H1 (cell line): ENCODE results near the gene OR52I2. TPM values are rescaled to one million over a fixed set of nuclear protein-coding genes. Genes with fewer than 3 reads are reported as not detected.

Experiments
- CTCF ChIA-PET: fragments of 300-600 bp; sonication (Branson Sonifier 250); formaldehyde crosslinking; loops from one replicate; lab custom pipeline; 2021; ENCODE audit not compliant: partially characterized antibody; lab: Charles Lee
- POLR2A ChIA-PET: fragments of 300-600 bp; sonication (Branson Sonifier 250); formaldehyde crosslinking; loops from one replicate; lab custom pipeline; 2021; ENCODE audit warnings: inconsistent platforms; ENCODE audit not compliant: partially characterized antibody; lab: Charles Lee
- DNase-seq, 2 experiments: peaks; one replicate each; pipeline versions ENCODE4 v3.0.0 to v3.0.0-alpha.2; 2010 to 2022; ENCODE audit warnings: low spot score in 2 of 2, low read depth in 1 of 2, mixed read lengths in 1 of 2
- FAIRE-seq: peaks from 2 replicates; lab custom pipeline; 2011; peaks lifted over from hg19 to GRCh38; lab: Jason Lieb, UNC
- H2AFZ ChIP-seq: 2 replicates; pipeline ENCODE4 v1.8.1; 2012; ENCODE audit warnings: low read length, inconsistent platforms
- H2AK5ac ChIP-seq: 2 replicates; pipeline ENCODE4 v1.6.1; 2013; ENCODE audit warnings: low read depth, low read length
- H2BK120ac ChIP-seq: replicated peaks from 2 replicates; pipeline ENCODE3; 2013; ENCODE audit warnings: low read depth, low read length, inconsistent platforms
- H2BK12ac ChIP-seq: 2 replicates; pipeline ENCODE4 v1.6.1; 2013; ENCODE audit warnings: low read depth, low read length
- H2BK15ac ChIP-seq: 2 replicates; pipeline ENCODE4 v1.6.1; 2013; ENCODE audit warnings: low read length
- H2BK20ac ChIP-seq: 2 replicates; pipeline ENCODE4 v1.6.1; 2013; ENCODE audit warnings: low read length
- H2BK5ac ChIP-seq: 2 replicates; pipeline ENCODE4 v1.6.1; 2013; ENCODE audit warnings: low read depth, low read length
- H3K14ac ChIP-seq: 2 replicates; pipeline ENCODE4 v1.6.1; 2013; ENCODE audit warnings: inconsistent platforms; ENCODE audit not compliant: insufficient read length
- H3K18ac ChIP-seq: 2 replicates; pipeline ENCODE4 v1.6.1; 2013; ENCODE audit warnings: low read length; ENCODE audit errors: extremely low read depth
- H3K23ac ChIP-seq: 2 replicates; pipeline ENCODE4 v1.6.1; 2013; ENCODE audit warnings: inconsistent platforms; ENCODE audit not compliant: insufficient read length
- H3K23me2 ChIP-seq: 2 replicates; pipeline ENCODE4 v1.6.1; 2013; ENCODE audit warnings: low read depth, low read length
- H3K27ac ChIP-seq: 2 replicates; pipeline ENCODE4 v1.6.1; 2011; ENCODE audit warnings: low read depth, low read length, inconsistent platforms
- H3K27me3 ChIP-seq, 4 experiments: replicated peaks in 1 of 4; 1 replicate in 1 of 4; 2 replicates in 3 of 4; pipeline versions ENCODE4 v1.6.1 to v1.8.1; 2011 to 2013; ENCODE audit warnings: low read length in 3 of 4, mild to moderate bottlenecking in 3 of 4, inconsistent platforms in 2 of 4, mixed read lengths in 2 of 4, moderate library complexity in 1 of 4; ENCODE audit not compliant: control insufficient read depth in 3 of 4, insufficient read depth in 3 of 4; ENCODE audit errors: extremely low read depth in 1 of 4
- H3K36me3 ChIP-seq, 4 experiments: 2 replicates each; pipeline versions ENCODE4 v1.6.1 to v1.8.1; 2011 to 2013; ENCODE audit warnings: mild to moderate bottlenecking in 4 of 4, low read length in 3 of 4, moderate library complexity in 2 of 4, control low read depth in 1 of 4, inconsistent platforms in 1 of 4; ENCODE audit not compliant: insufficient read depth in 4 of 4, control insufficient read depth in 2 of 4
- H3K4ac ChIP-seq: replicated peaks from 2 replicates; pipeline ENCODE3; 2013; ENCODE audit warnings: low read length, low read depth, mixed read lengths, inconsistent platforms; ENCODE audit not compliant: insufficient read length
- H3K4me1 ChIP-seq, 4 experiments: replicated peaks in 1 of 4; 1 replicate in 1 of 4; 2 replicates in 3 of 4; pipeline versions ENCODE4 v1.6.1 to v1.8.1; 2011 to 2013; ENCODE audit warnings: low read length in 3 of 4, inconsistent platforms in 2 of 4, mixed read lengths in 1 of 4; ENCODE audit not compliant: insufficient read depth in 4 of 4, control insufficient read depth in 3 of 4
- H3K4me2 ChIP-seq, 2 experiments: 2 replicates each; pipeline versions ENCODE4 v1.6.1 to v1.8.1; 2011 to 2013; ENCODE audit warnings: low read depth in 2 of 2, low read length in 2 of 2, control low read depth in 1 of 2, inconsistent platforms in 1 of 2, mild to moderate bottlenecking in 1 of 2; ENCODE audit not compliant: insufficient read depth in 1 of 2
- H3K4me3 ChIP-seq, 4 experiments: fragments of 200-600, 300-600 bp in 1 of 4; sonication (generic), shearing (Covaris generic), sonication (Bioruptor Twin) in 1 of 4; 2 replicates each; pipeline versions ENCODE4 v1.5.1 to v1.8.1; 2011 to 2016; ENCODE audit warnings: low read length in 4 of 4, low read depth in 3 of 4, control low read depth in 2 of 4, inconsistent platforms in 2 of 4, mild to moderate bottlenecking in 2 of 4, mixed read lengths in 1 of 4, moderate library complexity in 1 of 4; ENCODE audit not compliant: insufficient read depth in 2 of 4; ENCODE audit errors: extremely low read depth in 1 of 4
- H3K56ac ChIP-seq: replicated peaks from 2 replicates; pipeline ENCODE3; 2013; ENCODE audit warnings: low read depth, mild to moderate bottlenecking, mixed read lengths, low read length, inconsistent platforms; ENCODE audit not compliant: insufficient read length
- H3K79me1 ChIP-seq: 2 replicates; pipeline ENCODE4 v1.6.1; 2013; ENCODE audit warnings: low read depth, low read length, control low read depth
- H3K79me2 ChIP-seq, 2 experiments: 2 replicates each; pipeline versions ENCODE4 v1.6.1 to v1.8.1; 2012 to 2013; ENCODE audit warnings: low read length in 2 of 2, mild to moderate bottlenecking in 2 of 2, inconsistent platforms in 1 of 2; ENCODE audit not compliant: insufficient read depth in 2 of 2, control insufficient read depth in 1 of 2
- H3K9ac ChIP-seq, 4 experiments: replicated peaks in 1 of 4; 1 replicate in 1 of 4; 2 replicates in 3 of 4; pipeline versions ENCODE4 v1.6.1 to v1.8.1; 2011 to 2013; ENCODE audit warnings: low read depth in 3 of 4, low read length in 3 of 4, control low read depth in 2 of 4, mild to moderate bottlenecking in 2 of 4, moderate library complexity in 2 of 4, inconsistent platforms in 1 of 4; ENCODE audit errors: extremely low read depth in 1 of 4
- H3K9me3 ChIP-seq, 2 experiments: 2 replicates each; pipeline versions ENCODE4 v1.6.1 to v1.8.1; 2012 to 2013; ENCODE audit warnings: mild to moderate bottlenecking in 2 of 2, moderate library complexity in 2 of 2, control low read depth in 1 of 2, inconsistent platforms in 1 of 2, low read depth in 1 of 2, low read length in 1 of 2, mixed read lengths in 1 of 2; ENCODE audit not compliant: insufficient read depth in 2 of 2
- H4K20me1 ChIP-seq, 2 experiments: replicated peaks in 1 of 2; 2 replicates each; pipeline versions ENCODE3 to v1.8.1; 2011 to 2013; ENCODE audit warnings: inconsistent platforms in 2 of 2, low read length in 2 of 2, mild to moderate bottlenecking in 1 of 2; ENCODE audit not compliant: insufficient read depth in 2 of 2, control insufficient read depth in 1 of 2
- H4K5ac ChIP-seq: 2 replicates; pipeline ENCODE4 v1.6.1; 2013; ENCODE audit warnings: low read length, low read depth, mixed read lengths, inconsistent platforms; ENCODE audit not compliant: insufficient read length
- H4K8ac ChIP-seq: 2 replicates; pipeline ENCODE4 v1.8.0; 2013; ENCODE audit warnings: mild to moderate bottlenecking, moderate library complexity, low read length, inconsistent platforms; ENCODE audit not compliant: insufficient read depth; ENCODE audit errors: extremely low read depth
- H4K91ac ChIP-seq: replicated peaks from 2 replicates; pipeline ENCODE3; 2013; ENCODE audit warnings: low read length, mixed read lengths, inconsistent platforms; ENCODE audit not compliant: insufficient read length
- EGR1 ChIP-seq: IDR thresholded peaks from 2 replicates; pipeline ENCODE4 v1.6.1; 2011; ENCODE audit warnings: low read depth, low read length, borderline replicate concordance
- EP300 ChIP-seq, 2 experiments: IDR thresholded peaks; 1 replicate in 1 of 2; 2 replicates in 1 of 2; pipeline ENCODE4 v1.6.1; 2011 to 2012; ENCODE audit warnings: low read depth in 2 of 2, low read length in 2 of 2, mild to moderate bottlenecking in 2 of 2, borderline replicate concordance in 1 of 2, inconsistent platforms in 1 of 2, moderate library complexity in 1 of 2
- HDAC6 ChIP-seq: IDR thresholded peaks from one replicate; pipeline ENCODE4 v1.7.1; 2012; ENCODE audit warnings: low read depth, mild to moderate bottlenecking, inconsistent platforms, low read length, moderate library complexity
- KDM4A ChIP-seq: IDR thresholded peaks from one replicate; pipeline ENCODE4 v1.7.1; 2012; ENCODE audit warnings: low read depth, mild to moderate bottlenecking, moderate library complexity, low read length, inconsistent platforms; ENCODE audit not compliant: severe bottlenecking
- MAFK ChIP-seq: IDR thresholded peaks from 2 replicates; pipeline ENCODE4 v1.6.1; 2012; ENCODE audit warnings: low read depth, mild to moderate bottlenecking, improper control_type of control experiment, low read length
- POLR2A ChIP-seq, 2 experiments: IDR thresholded peaks; 1 replicate in 1 of 2; 2 replicates in 1 of 2; pipeline ENCODE4 v1.6.1; 2011; ENCODE audit warnings: low read depth in 2 of 2, low read length in 2 of 2, mild to moderate bottlenecking in 2 of 2; ENCODE audit errors: control extremely low read depth in 1 of 2
- POLR2AphosphoS5 ChIP-seq: IDR thresholded peaks from 2 replicates; pipeline ENCODE4 v1.6.1; 2011; ENCODE audit warnings: low read depth, low read length
- SAP30 ChIP-seq: fragments of 300-600 bp; sonication (generic); IDR thresholded peaks from 2 replicates; pipeline ENCODE4 v1.7.1; 2012; ENCODE audit warnings: low read length, moderate library complexity, mild to moderate bottlenecking, inconsistent platforms; ENCODE audit not compliant: insufficient read depth, insufficient replicate concordance
- TCF12 ChIP-seq: IDR thresholded peaks from 2 replicates; pipeline ENCODE4 v1.6.1; 2011; ENCODE audit warnings: low read depth, mild to moderate bottlenecking, low read length
- TEAD4 ChIP-seq: IDR thresholded peaks from 2 replicates; pipeline ENCODE4 v1.6.1; 2012; ENCODE audit warnings: low read depth, low read length, inconsistent platforms, mixed read lengths
- polyA plus RNA-seq, 7 experiments: library from polyadenylated mRNA; depleted of rRNA in 3 of 7; stranded (reverse) in 5 of 7; unstranded in 2 of 7; fragments of >200 nt in 5 of 7; fragments of 200-250 nt in 2 of 7; gene quantifications; 1 replicate in 5 of 7; 2 replicates in 1 of 7; 4 replicates in 1 of 7; pipeline versions ENCODE4 v1.2.1 to v1.2.3, GENCODE V29; 2011 to 2013; ENCODE audit warnings: missing spikeins in 2 of 7, mixed read lengths in 2 of 7
- total RNA-seq: library from RNA; stranded (reverse); fragmentation: NEBNext Ultra II Directional; extraction: Animal tissue kit (Norgen Biotek cat#: 25700); gene quantifications from 2 replicates; pipeline ENCODE4 v1.2.1, GENCODE V29; 2021
- TF ChIP-seq, protein P1 (sequence below): IDR thresholded peaks from 2 replicates; pipeline ENCODE4 v1.6.1; 2012; ENCODE audit warnings: low read length, inconsistent platforms

OR52I2 gene
- total and polyA plus RNA-seq, 2 of the 8 experiments (the other 6 are each of a cell fraction or from before 2014, with no cell fraction given), result not detected

DNA sequence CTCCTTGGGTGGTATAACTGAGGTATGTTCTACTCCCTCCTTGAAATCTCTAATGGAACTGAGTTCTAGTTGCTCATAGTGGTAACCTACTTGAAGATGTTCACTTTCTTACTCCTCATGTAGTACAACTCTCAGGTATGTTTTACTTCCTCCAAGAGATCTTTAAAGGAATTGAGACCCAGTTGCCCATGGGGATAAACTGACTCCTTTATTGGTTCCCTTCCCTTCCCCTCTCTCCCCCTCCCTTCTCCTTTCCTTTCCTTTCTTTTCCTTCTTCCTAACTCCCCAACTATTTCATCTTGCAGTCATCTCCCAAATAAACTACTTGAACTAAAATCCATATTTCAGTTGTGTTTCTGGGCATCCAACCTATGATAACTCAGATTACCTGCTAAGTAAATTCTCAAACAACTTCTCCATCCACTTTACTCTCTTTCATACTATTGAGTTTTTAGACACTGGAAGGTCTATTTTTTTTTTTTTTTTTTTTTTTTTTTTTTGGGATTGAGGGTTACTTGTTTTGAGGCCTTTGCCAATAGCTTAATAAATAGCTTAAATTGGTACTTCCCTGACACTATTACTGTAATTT is 34.4 kb downstream of the OR52I2 start:
- Histone ChIP-seq H3K36me3 (no peaks in the 10 kb centered on the region), H2AK5ac (no peak overlapping the region), H3K4me2 (no peak overlapping the region), H3K9me3 (no peaks in the 10 kb centered on the region), H3K27ac (no peak overlapping the region), H3K4me3 (no peak overlapping the region), H3K9ac (no peak overlapping the region), H3K79me2 (no peaks in the 10 kb centered on the region), H3K79me1 (no peaks in the 10 kb centered on the region), H3K56ac (no peak overlapping the region), H2BK20ac (no peak overlapping the region), H4K5ac (no peak overlapping the region), H2BK5ac (no peak overlapping the region), H2BK120ac (no peak overlapping the region), H4K20me1 (no peaks in the 10 kb centered on the region), H3K27me3 (no peaks in the 10 kb centered on the region), H4K91ac (no peak overlapping the region), H3K18ac (no peak overlapping the region), H3K14ac (no peak overlapping the region), H3K23ac (no peak overlapping the region), H2AFZ (no peak overlapping the region), H4K8ac (no peak overlapping the region), H2BK12ac (no peak overlapping the region), H3K4me1 (no peaks in the 10 kb centered on the region), H2BK15ac (no peak overlapping the region), H3K4ac (no peak overlapping the region), H3K23me2 (no peaks in the 10 kb centered on the region)
- ChIA-PET POLR2A (interaction anchor here (1.3 kb wide), 1 partner anchor 8 kb away, joined by 3 read pairs; the partner anchor contains the start of gene TRIM68), CTCF (interaction anchor here (0.9 kb wide), 1 partner anchor 429 kb away, joined by 4 read pairs; no protein-coding TSS in a partner anchor)
- DNase-seq (no peak), FAIRE-seq (no peak)
- no peak for TF ChIP-seq EGR1
- no peak for TF ChIP-seq EP300 (IDR thresholded peaks at IDR 0.05; ENCODE audit: borderline replicate concordance in 1 of 2, low read depth in 2 of 2, low read length in 2 of 2)
- TF ChIP-seq TCF12, result no peak
- TF ChIP-seq MAFK, result no peak
- no peak for TF ChIP-seq POLR2AphosphoS5
- no peak for TF ChIP-seq KDM4A
- no peak for TF ChIP-seq TEAD4
- no peak for TF ChIP-seq HDAC6
- no peak for TF ChIP-seq SAP30
- no peak for TF ChIP-seq POLR2A (IDR thresholded peaks at IDR 0.05; ENCODE audit: control extremely low read depth in 1 of 2, low read depth in 2 of 2, low read length in 2 of 2)
- TF ChIP-seq, protein P1, sequence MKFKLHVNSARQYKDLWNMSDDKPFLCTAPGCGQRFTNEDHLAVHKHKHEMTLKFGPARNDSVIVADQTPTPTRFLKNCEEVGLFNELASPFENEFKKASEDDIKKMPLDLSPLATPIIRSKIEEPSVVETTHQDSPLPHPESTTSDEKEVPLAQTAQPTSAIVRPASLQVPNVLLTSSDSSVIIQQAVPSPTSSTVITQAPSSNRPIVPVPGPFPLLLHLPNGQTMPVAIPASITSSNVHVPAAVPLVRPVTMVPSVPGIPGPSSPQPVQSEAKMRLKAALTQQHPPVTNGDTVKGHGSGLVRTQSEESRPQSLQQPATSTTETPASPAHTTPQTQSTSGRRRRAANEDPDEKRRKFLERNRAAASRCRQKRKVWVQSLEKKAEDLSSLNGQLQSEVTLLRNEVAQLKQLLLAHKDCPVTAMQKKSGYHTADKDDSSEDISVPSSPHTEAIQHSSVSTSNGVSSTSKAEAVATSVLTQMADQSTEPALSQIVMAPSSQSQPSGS, result no peak
